WTC11 (cell line): ENCODE results near the gene SMDT1. TPM values are rescaled to one million over a fixed set of nuclear protein-coding genes. Genes with fewer than 3 reads are reported as not detected.

Experiments
- ATAC-seq: fragments of 200-7000 bp; cut with Tn5 transposase; 2 replicates; pipeline ENCODE4 v1.10.0; 2021; ENCODE audit warnings: mild to moderate bottlenecking, moderate library complexity
- CTCF ChIA-PET: fragments of 300-600 bp; sonication (Branson Sonifier 250); formaldehyde crosslinking; loops from one replicate; lab custom pipeline; 2021; ENCODE audit warnings: antibody characterized with exemption; lab: Charles Lee
- POLR2A ChIA-PET: fragments of 350-600 bp; sonication (Branson Sonifier 250); formaldehyde crosslinking; loops from one replicate; lab custom pipeline; 2021; ENCODE audit warnings: antibody characterized with exemption; lab: Charles Lee
- DNase-seq: peaks from one replicate; pipeline ENCODE4 v3.0.0; 2021; ENCODE audit warnings: low spot score
- H3K27ac Mint-ChIP-seq: 2 replicates; pipeline ENCODE4 v1.8.0; 2021; ENCODE audit warnings: mixed read lengths
- H3K27me3 Mint-ChIP-seq: 2 replicates; pipeline ENCODE4 v1.8.0; 2021; ENCODE audit warnings: low read depth, mild to moderate bottlenecking, moderate library complexity, mixed read lengths
- H3K36me3 Mint-ChIP-seq: 2 replicates; pipeline ENCODE4 v1.8.0; 2021; ENCODE audit warnings: mixed read lengths
- H3K4me1 Mint-ChIP-seq: 2 replicates; pipeline ENCODE4 v1.8.0; 2022; ENCODE audit warnings: mixed read lengths
- H3K4me3 Mint-ChIP-seq: 2 replicates; pipeline ENCODE4 v1.8.0; 2021; ENCODE audit warnings: mild to moderate bottlenecking, moderate library complexity, mixed read lengths
- H3K9me3 Mint-ChIP-seq: 2 replicates; pipeline ENCODE4 v1.8.0; 2021; ENCODE audit warnings: mixed read lengths
- CREB1 ChIP-seq: sonication (generic); formaldehyde crosslinking; IDR thresholded peaks from 2 replicates; pipeline ENCODE4 v1.8.0; 2023; ENCODE audit warnings: mild to moderate bottlenecking, missing genetic modification reagents
- CREM ChIP-seq: sonication (generic); formaldehyde crosslinking; IDR thresholded peaks from 2 replicates; pipeline ENCODE4 v1.8.1; 2022; ENCODE audit warnings: mild to moderate bottlenecking, missing genetic modification reagents, moderate library complexity
- FOXP1 ChIP-seq: sonication (generic); formaldehyde crosslinking; IDR thresholded peaks from 2 replicates; pipeline ENCODE4 v1.8.0; 2022; ENCODE audit warnings: missing genetic modification reagents, mild to moderate bottlenecking, moderate library complexity, borderline replicate concordance
- NR1H2 ChIP-seq: sonication (generic); formaldehyde crosslinking; IDR thresholded peaks from 2 replicates; pipeline ENCODE4 v1.9.0; 2021; ENCODE audit warnings: mild to moderate bottlenecking, moderate library complexity, missing genetic modification reagents
- PRDM15 ChIP-seq: sonication (generic); formaldehyde crosslinking; IDR thresholded peaks from 2 replicates; pipeline ENCODE4 v1.8.0; 2022; ENCODE audit warnings: missing genetic modification reagents
- SP1 ChIP-seq: sonication (generic); formaldehyde crosslinking; conservative IDR thresholded peaks from 2 replicates; pipeline ENCODE4 v1.8.1; 2022; ENCODE audit warnings: missing genetic modification reagents
- TP53 ChIP-seq: sonication (generic); formaldehyde crosslinking; IDR thresholded peaks from 2 replicates; pipeline ENCODE4 v1.8.1; 2023; ENCODE audit warnings: mild to moderate bottlenecking, missing genetic modification reagents
- ZNF138 ChIP-seq: sonication (generic); formaldehyde crosslinking; conservative IDR thresholded peaks from 2 replicates; pipeline ENCODE4 v1.8.1; 2022; ENCODE audit warnings: mild to moderate bottlenecking, moderate library complexity, missing genetic modification reagents
- ZNF232 ChIP-seq: sonication (generic); formaldehyde crosslinking; IDR thresholded peaks from 2 replicates; pipeline ENCODE4 v1.8.0; 2022; ENCODE audit warnings: mild to moderate bottlenecking, missing genetic modification reagents
- total RNA-seq: library from RNA; stranded (reverse); gene quantifications from 3 replicates; pipeline ENCODE4 v1.2.3, GENCODE V29; 2021
- TF ChIP-seq, protein P1 (sequence below): sonication (generic); formaldehyde crosslinking; conservative IDR thresholded peaks from 2 replicates; pipeline ENCODE4 v1.8.1; 2023; ENCODE audit warnings: mild to moderate bottlenecking, low read depth, missing genetic modification reagents, moderate library complexity
- TF ChIP-seq, protein P2 (sequence below): fragments of 250-450 bp; sonication (Bioruptor Pico); IDR thresholded peaks from 2 replicates; pipeline ENCODE4 v1.9.0; 2021; ENCODE audit warnings: moderate library complexity, mild to moderate bottlenecking, inconsistent platforms, borderline replicate concordance
- TF ChIP-seq, protein P3 (sequence below): sonication (generic); formaldehyde crosslinking; IDR thresholded peaks from 2 replicates; pipeline ENCODE4 v1.8.1; 2023; ENCODE audit warnings: mild to moderate bottlenecking, missing genetic modification reagents, borderline replicate concordance
- TF ChIP-seq, protein P4 (sequence below): sonication (generic); formaldehyde crosslinking; IDR thresholded peaks from 2 replicates; pipeline ENCODE4 v1.8.1; 2022; ENCODE audit warnings: low read depth, mild to moderate bottlenecking, moderate library complexity, missing genetic modification reagents, borderline replicate concordance
- TF ChIP-seq, protein P5 (sequence below): sonication (generic); formaldehyde crosslinking; IDR thresholded peaks from 2 replicates; pipeline ENCODE4 v1.8.1; 2023; ENCODE audit warnings: mild to moderate bottlenecking, missing genetic modification reagents
- TF ChIP-seq, protein P6 (sequence below): fragments of 250-450 bp; sonication (Bioruptor Pico); IDR thresholded peaks from 2 replicates; pipeline ENCODE4 v2.1.2; 2022; ENCODE audit warnings: mild to moderate bottlenecking, moderate library complexity
- TF ChIP-seq, protein P7 (sequence below): fragments of 250-450 bp; sonication (Bioruptor Pico); IDR thresholded peaks from 2 replicates; pipeline ENCODE4 v1.9.0; 2021; ENCODE audit warnings: mild to moderate bottlenecking
- TF ChIP-seq, protein P8 (sequence below): fragments of 200-600 bp; IDR thresholded peaks from 2 replicates; pipeline ENCODE4 v1.8.0; 2022; ENCODE audit warnings: antibody characterized with exemption

SMDT1 gene
- total RNA-seq, 1 experiment from 2014 or later = 39.9 TPM

DNA sequence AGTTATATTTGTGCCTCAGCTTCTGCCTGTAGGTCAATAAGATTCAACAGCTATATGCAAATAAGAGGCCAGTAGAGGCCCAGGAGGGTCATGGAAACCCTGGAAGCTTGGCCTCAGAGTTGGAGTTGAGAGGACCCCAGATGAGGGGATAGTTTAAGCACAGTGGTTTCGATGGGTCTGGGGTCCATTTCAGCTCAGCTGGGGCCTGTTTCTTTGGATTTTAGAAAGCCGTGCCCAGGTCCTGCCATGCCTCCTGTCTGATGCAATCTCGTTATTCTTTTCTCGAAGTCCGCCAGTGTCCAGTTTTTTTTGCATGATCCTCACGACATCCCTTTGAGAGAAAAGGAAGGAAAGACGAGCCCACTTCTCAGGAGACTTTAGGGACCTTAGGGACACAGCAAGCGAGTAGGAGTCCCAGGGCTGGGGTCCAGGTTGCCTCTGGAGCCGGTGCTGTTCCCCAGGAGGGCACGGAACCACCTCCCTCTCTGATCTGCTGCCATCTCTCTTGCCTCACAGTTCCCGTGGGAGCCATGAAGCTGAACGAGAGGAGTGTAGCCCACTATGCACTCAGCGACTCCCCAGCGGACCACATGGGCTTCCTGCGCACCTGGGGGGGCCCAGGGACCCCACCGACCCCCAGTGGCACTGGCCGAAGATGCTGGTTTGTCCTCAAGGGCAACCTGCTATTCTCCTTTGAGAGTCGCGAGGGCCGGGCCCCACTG is 2.6 kb upstream of the SMDT1 start:
- POLR2A ChIA-PET = interaction anchor here (0.6 kb wide), 1 partner anchor 103 kb away, joined by 3 read pairs; no protein-coding TSS in a partner anchor
- Mint-ChIP-seq H3K27me3 (peaks cover 19% of the 10 kb centered on the region), H3K9me3 (no peaks in the 10 kb centered on the region), H3K4me3 (no peak overlapping the region), H3K27ac (no peak overlapping the region), H3K36me3 (peaks cover 3% of the 10 kb centered on the region; the same call in 1 of the 2 replicates), H3K4me1 (peaks cover 37% of the 10 kb centered on the region)
- TF ChIP-seq TP53 (CRISPR knock-in tag) = no peak
- TF ChIP-seq, protein P1, sequence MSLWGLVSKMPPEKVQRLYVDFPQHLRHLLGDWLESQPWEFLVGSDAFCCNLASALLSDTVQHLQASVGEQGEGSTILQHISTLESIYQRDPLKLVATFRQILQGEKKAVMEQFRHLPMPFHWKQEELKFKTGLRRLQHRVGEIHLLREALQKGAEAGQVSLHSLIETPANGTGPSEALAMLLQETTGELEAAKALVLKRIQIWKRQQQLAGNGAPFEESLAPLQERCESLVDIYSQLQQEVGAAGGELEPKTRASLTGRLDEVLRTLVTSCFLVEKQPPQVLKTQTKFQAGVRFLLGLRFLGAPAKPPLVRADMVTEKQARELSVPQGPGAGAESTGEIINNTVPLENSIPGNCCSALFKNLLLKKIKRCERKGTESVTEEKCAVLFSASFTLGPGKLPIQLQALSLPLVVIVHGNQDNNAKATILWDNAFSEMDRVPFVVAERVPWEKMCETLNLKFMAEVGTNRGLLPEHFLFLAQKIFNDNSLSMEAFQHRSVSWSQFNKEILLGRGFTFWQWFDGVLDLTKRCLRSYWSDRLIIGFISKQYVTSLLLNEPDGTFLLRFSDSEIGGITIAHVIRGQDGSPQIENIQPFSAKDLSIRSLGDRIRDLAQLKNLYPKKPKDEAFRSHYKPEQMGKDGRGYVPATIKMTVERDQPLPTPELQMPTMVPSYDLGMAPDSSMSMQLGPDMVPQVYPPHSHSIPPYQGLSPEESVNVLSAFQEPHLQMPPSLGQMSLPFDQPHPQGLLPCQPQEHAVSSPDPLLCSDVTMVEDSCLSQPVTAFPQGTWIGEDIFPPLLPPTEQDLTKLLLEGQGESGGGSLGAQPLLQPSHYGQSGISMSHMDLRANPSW (CRISPR knock-in tag) = no peak
- TF ChIP-seq CREM (CRISPR knock-in tag) = no peak
- TF ChIP-seq ZNF232 (CRISPR knock-in tag) = no peak
- TF ChIP-seq, protein P2, sequence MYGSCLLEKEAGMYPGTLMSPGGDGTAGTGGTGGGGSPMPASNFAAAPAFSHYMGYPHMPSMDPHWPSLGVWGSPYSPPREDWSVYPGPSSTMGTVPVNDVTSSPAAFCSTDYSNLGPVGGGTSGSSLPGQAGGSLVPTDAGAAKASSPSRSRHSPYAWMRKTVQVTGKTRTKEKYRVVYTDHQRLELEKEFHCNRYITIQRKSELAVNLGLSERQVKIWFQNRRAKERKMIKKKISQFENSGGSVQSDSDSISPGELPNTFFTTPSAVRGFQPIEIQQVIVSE (CRISPR knock-in tag) = no peak
- no peak for TF ChIP-seq NR1H2
- no peak for TF ChIP-seq FOXP1 (CRISPR knock-in tag)
- TF ChIP-seq PRDM15 (CRISPR knock-in tag) = no peak
- TF ChIP-seq, protein P3, sequence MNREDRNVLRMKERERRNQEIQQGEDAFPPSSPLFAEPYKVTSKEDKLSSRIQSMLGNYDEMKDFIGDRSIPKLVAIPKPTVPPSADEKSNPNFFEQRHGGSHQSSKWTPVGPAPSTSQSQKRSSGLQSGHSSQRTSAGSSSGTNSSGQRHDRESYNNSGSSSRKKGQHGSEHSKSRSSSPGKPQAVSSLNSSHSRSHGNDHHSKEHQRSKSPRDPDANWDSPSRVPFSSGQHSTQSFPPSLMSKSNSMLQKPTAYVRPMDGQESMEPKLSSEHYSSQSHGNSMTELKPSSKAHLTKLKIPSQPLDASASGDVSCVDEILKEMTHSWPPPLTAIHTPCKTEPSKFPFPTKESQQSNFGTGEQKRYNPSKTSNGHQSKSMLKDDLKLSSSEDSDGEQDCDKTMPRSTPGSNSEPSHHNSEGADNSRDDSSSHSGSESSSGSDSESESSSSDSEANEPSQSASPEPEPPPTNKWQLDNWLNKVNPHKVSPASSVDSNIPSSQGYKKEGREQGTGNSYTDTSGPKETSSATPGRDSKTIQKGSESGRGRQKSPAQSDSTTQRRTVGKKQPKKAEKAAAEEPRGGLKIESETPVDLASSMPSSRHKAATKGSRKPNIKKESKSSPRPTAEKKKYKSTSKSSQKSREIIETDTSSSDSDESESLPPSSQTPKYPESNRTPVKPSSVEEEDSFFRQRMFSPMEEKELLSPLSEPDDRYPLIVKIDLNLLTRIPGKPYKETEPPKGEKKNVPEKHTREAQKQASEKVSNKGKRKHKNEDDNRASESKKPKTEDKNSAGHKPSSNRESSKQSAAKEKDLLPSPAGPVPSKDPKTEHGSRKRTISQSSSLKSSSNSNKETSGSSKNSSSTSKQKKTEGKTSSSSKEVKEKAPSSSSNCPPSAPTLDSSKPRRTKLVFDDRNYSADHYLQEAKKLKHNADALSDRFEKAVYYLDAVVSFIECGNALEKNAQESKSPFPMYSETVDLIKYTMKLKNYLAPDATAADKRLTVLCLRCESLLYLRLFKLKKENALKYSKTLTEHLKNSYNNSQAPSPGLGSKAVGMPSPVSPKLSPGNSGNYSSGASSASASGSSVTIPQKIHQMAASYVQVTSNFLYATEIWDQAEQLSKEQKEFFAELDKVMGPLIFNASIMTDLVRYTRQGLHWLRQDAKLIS (CRISPR knock-in tag) = no peak
- TF ChIP-seq, protein P4, sequence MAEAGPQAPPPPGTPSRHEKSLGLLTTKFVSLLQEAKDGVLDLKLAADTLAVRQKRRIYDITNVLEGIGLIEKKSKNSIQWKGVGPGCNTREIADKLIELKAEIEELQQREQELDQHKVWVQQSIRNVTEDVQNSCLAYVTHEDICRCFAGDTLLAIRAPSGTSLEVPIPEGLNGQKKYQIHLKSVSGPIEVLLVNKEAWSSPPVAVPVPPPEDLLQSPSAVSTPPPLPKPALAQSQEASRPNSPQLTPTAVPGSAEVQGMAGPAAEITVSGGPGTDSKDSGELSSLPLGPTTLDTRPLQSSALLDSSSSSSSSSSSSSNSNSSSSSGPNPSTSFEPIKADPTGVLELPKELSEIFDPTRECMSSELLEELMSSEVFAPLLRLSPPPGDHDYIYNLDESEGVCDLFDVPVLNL (CRISPR knock-in tag) = no peak
- TF ChIP-seq, protein P5, sequence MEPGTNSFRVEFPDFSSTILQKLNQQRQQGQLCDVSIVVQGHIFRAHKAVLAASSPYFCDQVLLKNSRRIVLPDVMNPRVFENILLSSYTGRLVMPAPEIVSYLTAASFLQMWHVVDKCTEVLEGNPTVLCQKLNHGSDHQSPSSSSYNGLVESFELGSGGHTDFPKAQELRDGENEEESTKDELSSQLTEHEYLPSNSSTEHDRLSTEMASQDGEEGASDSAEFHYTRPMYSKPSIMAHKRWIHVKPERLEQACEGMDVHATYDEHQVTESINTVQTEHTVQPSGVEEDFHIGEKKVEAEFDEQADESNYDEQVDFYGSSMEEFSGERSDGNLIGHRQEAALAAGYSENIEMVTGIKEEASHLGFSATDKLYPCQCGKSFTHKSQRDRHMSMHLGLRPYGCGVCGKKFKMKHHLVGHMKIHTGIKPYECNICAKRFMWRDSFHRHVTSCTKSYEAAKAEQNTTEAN = no peak
- TF ChIP-seq, protein P6, sequence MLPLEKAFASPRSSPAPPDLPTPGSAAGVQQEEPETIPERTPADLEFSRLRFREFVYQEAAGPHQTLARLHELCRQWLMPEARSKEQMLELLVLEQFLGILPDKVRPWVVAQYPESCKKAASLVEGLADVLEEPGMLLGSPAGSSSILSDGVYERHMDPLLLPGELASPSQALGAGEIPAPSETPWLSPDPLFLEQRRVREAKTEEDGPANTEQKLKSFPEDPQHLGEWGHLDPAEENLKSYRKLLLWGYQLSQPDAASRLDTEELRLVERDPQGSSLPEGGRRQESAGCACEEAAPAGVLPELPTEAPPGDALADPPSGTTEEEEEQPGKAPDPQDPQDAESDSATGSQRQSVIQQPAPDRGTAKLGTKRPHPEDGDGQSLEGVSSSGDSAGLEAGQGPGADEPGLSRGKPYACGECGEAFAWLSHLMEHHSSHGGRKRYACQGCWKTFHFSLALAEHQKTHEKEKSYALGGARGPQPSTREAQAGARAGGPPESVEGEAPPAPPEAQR (CRISPR knock-in tag) = no peak
- no peak for TF ChIP-seq SP1 (CRISPR knock-in tag)
- TF ChIP-seq, protein P7, sequence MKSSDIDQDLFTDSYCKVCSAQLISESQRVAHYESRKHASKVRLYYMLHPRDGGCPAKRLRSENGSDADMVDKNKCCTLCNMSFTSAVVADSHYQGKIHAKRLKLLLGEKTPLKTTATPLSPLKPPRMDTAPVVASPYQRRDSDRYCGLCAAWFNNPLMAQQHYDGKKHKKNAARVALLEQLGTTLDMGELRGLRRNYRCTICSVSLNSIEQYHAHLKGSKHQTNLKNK = no peak
- TF ChIP-seq, protein P8, sequence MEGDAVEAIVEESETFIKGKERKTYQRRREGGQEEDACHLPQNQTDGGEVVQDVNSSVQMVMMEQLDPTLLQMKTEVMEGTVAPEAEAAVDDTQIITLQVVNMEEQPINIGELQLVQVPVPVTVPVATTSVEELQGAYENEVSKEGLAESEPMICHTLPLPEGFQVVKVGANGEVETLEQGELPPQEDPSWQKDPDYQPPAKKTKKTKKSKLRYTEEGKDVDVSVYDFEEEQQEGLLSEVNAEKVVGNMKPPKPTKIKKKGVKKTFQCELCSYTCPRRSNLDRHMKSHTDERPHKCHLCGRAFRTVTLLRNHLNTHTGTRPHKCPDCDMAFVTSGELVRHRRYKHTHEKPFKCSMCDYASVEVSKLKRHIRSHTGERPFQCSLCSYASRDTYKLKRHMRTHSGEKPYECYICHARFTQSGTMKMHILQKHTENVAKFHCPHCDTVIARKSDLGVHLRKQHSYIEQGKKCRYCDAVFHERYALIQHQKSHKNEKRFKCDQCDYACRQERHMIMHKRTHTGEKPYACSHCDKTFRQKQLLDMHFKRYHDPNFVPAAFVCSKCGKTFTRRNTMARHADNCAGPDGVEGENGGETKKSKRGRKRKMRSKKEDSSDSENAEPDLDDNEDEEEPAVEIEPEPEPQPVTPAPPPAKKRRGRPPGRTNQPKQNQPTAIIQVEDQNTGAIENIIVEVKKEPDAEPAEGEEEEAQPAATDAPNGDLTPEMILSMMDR = no peak
- no peak for TF ChIP-seq CREB1 (CRISPR knock-in tag)
- no peak for TF ChIP-seq ZNF138 (CRISPR knock-in tag)
- ATAC-seq = no peak
- no peak for DNase-seq
- CTCF ChIA-PET = interaction anchor here (3.8 kb wide), 1 partner anchor 14 kb away, joined by 27 read pairs; the partner anchor contains the start of gene NDUFA6
